ENCODE data around the gene SKIDA1. TPM values are rescaled to one million over a fixed set of nuclear protein-coding genes. Genes with fewer than 3 reads are reported as not detected.

The SKIDA1 gene
- total and polyA plus RNA-seq, 3 experiments from 2014 or later, result 0.20 to 0.35 (median 0.24) TPM

GRCh38 chr10:21528236-21529031 lies 3.0 kb upstream of the SKIDA1 start:
- no peak for DNase-seq
- H3K36me3 Mint-ChIP-seq, result peaks cover 0 to 13% (median 0%) of the 10 kb centered on the region in 3 donors
- Histone ChIP-seq H3K27ac (ENCODE audit: low read depth, low read length) (peak overlapping the region; percentile 70), H3K4me3 (ENCODE audit: low read length) (no peak overlapping the region), H3K36me3 (ENCODE audit: insufficient read depth, low read length) (no peaks in the 10 kb centered on the region), H3K4me1 (ENCODE audit: insufficient read depth, low read length) (peaks cover 22% of the 10 kb centered on the region), H3K27me3 (ENCODE audit: insufficient read depth, low read length, poor library complexity, severe bottlenecking) (no peaks in the 10 kb centered on the region), H3K9me3 (ENCODE audit: low read length) (no peaks in the 10 kb centered on the region)
- no peaks in the 10 kb centered on the region for H3K9me3 Mint-ChIP-seq
- H3K27ac Mint-ChIP-seq, result peak overlapping the region in 3 of 8 donors; percentile 17 to 72 (median 63)
- ChIA-PET CTCF (interaction anchor here (3.1 kb wide), 1 partner anchor 33 kb away, joined by 19 read pairs; no protein-coding TSS in a partner anchor), POLR2A (no interaction called here)
- H3K4me3 Mint-ChIP-seq, result peak overlapping the region in 5 of 7 donors; percentile 18 to 71 (median 50)
- H3K27me3 Mint-ChIP-seq, result peaks cover 1 to 10% of the 10 kb centered on the region in 2 donors
- H3K4me1 Mint-ChIP-seq, result peaks cover 32 to 44% (median 40%) of the 10 kb centered on the region in 3 donors

GRCh38 chr10:21527598-21528235 lies 2.2 kb upstream of the SKIDA1 start:
- POLR2A ChIA-PET, result interaction anchor here (0.5 to 2.2 kb wide), 7 partner anchors 10 to 1073 kb away, joined by 3 to 8 read pairs (median 4); no protein-coding TSS in a partner anchor
- peaks cover 8 to 10% of the 10 kb centered on the region in 2 donors for H3K27me3 Mint-ChIP-seq
- peaks cover 15% of the 10 kb centered on the region for H3K4me1 ChIP-seq (ENCODE audit: insufficient read depth, low read length)
- H3K36me3 Mint-ChIP-seq, result peaks cover 0 to 11% (median 0%) of the 10 kb centered on the region in 3 donors
- peaks cover 25 to 37% (median 33%) of the 10 kb centered on the region in 3 donors for H3K4me1 Mint-ChIP-seq
- DNase-seq, result no peak
- H3K4me3 ChIP-seq (ENCODE audit: low read length), result no peak overlapping the region
- H3K27me3 ChIP-seq (ENCODE audit: insufficient read depth, low read length, poor library complexity, severe bottlenecking), result no peaks in the 10 kb centered on the region
- H3K36me3 ChIP-seq (ENCODE audit: insufficient read depth, low read length), result no peaks in the 10 kb centered on the region
- no peaks in the 10 kb centered on the region for H3K9me3 Mint-ChIP-seq
- no peaks in the 10 kb centered on the region for H3K9me3 ChIP-seq (ENCODE audit: low read length)
- CTCF ChIA-PET, result interaction anchor here (1.8 to 3.1 kb wide), 3 partner anchors 9 to 32 kb away, joined by 4 to 19 read pairs (median 8); no protein-coding TSS in a partner anchor
- H3K27ac Mint-ChIP-seq, result peak overlapping the region in 7 of 8 donors; percentile 24 to 81 (median 71)
- peak overlapping the region; percentile 72 to 92 (median 80) for H3K4me3 Mint-ChIP-seq
- peak overlapping the region; percentile 70 for H3K27ac ChIP-seq (ENCODE audit: low read depth, low read length)

- no peaks in the 10 kb centered on the region for H3K9me3 ChIP-seq (ENCODE audit: low read length)
- peak overlapping the region; percentile 70 for H3K27ac ChIP-seq (ENCODE audit: low read depth, low read length)
- no peaks in the 10 kb centered on the region for H3K9me3 Mint-ChIP-seq
- DNase-seq, result peak; percentile 29 to 63 (median 32)
- peak overlapping the region; percentile 82 to 97 (median 93) for H3K4me3 Mint-ChIP-seq
- ChIA-PET CTCF (interaction anchor here (1.8 to 3.1 kb wide), 3 partner anchors 8 to 31 kb away, joined by 4 to 19 read pairs (median 8); no protein-coding TSS in a partner anchor), POLR2A (interaction anchor here (0.5 to 2.2 kb wide), 12 partner anchors 9 to 1106 kb away, joined by 3 to 8 read pairs (median 4); partner anchors contain the start of gene COMMD3)
- H3K27me3 Mint-ChIP-seq, result peaks cover 13% of the 10 kb centered on the region in 2 donors
- no peaks in the 10 kb centered on the region for H3K27me3 ChIP-seq (ENCODE audit: insufficient read depth, low read length, poor library complexity, severe bottlenecking)
- H3K27ac Mint-ChIP-seq, result peak overlapping the region; percentile 72 to 99 (median 94)
- no peaks in the 10 kb centered on the region for H3K36me3 ChIP-seq (ENCODE audit: insufficient read depth, low read length)
- peaks cover 22 to 35% (median 30%) of the 10 kb centered on the region in 3 donors for H3K4me1 Mint-ChIP-seq
- peak overlapping the region; percentile 83 for H3K4me3 ChIP-seq (ENCODE audit: low read length)
- H3K36me3 Mint-ChIP-seq, result peaks cover 0 to 11% (median 0%) of the 10 kb centered on the region in 3 donors
- H3K4me1 ChIP-seq (ENCODE audit: insufficient read depth, low read length), result peaks cover 13% of the 10 kb centered on the region
Measured at GRCh38 chr10:21526860-21527597, 1.5 kb upstream of the SKIDA1 start.

- H3K4me1 ChIP-seq (ENCODE audit: insufficient read depth, low read length), result peaks cover 13% of the 10 kb centered on the region
- no peaks in the 10 kb centered on the region for H3K9me3 Mint-ChIP-seq
- peak overlapping the region; percentile 83 for H3K4me3 ChIP-seq (ENCODE audit: low read length)
- H3K27me3 ChIP-seq (ENCODE audit: insufficient read depth, low read length, poor library complexity, severe bottlenecking), result no peaks in the 10 kb centered on the region
- no peaks in the 10 kb centered on the region for H3K36me3 ChIP-seq (ENCODE audit: insufficient read depth, low read length)
- DNase-seq, result peak; percentile 50 to 81 (median 54)
- peaks cover 19 to 20% of the 10 kb centered on the region in 2 donors for H3K27me3 Mint-ChIP-seq
- peaks cover 22 to 35% (median 30%) of the 10 kb centered on the region in 3 donors for H3K4me1 Mint-ChIP-seq
- peak overlapping the region; percentile 82 to 97 (median 93) for H3K4me3 Mint-ChIP-seq
- H3K27ac Mint-ChIP-seq, result peak overlapping the region; percentile 72 to 99 (median 94)
- ChIA-PET CTCF (interaction anchor here (1.8 to 3.1 kb wide), 3 partner anchors 8 to 31 kb away, joined by 4 to 19 read pairs (median 8); no protein-coding TSS in a partner anchor), POLR2A (interaction anchor here (0.6 to 2.2 kb wide), 16 partner anchors 7 to 1107 kb away, joined by 3 to 13 read pairs (median 4); partner anchors contain the start of genes COMMD3 and MLLT10)
- peak overlapping the region; percentile 70 for H3K27ac ChIP-seq (ENCODE audit: low read depth, low read length)
- peaks cover 0 to 11% (median 0%) of the 10 kb centered on the region in 3 donors for H3K36me3 Mint-ChIP-seq
- H3K9me3 ChIP-seq (ENCODE audit: low read length), result no peaks in the 10 kb centered on the region
Measured at GRCh38 chr10:21526188-21526859, 842 bp upstream of the SKIDA1 start.

- Mint-ChIP-seq H3K27ac (peak overlapping the region; percentile 72 to 99 (median 94)), H3K36me3 (peaks cover 0 to 11% (median 0%) of the 10 kb centered on the region in 3 donors), H3K4me3 (peak overlapping the region; percentile 82 to 99 (median 90)), H3K9me3 (peaks cover 0 to 6% (median 2%) of the 10 kb centered on the region in 5 donors), H3K27me3 (peaks cover 34 to 36% of the 10 kb centered on the region in 2 donors), H3K4me1 (peaks cover 29 to 46% (median 40%) of the 10 kb centered on the region in 3 donors)
- ChIA-PET POLR2A (interaction anchor here (0.6 to 2.1 kb wide), 6 partner anchors 8 to 1170 kb away, joined by 3 to 13 read pairs (median 4); partner anchors contain the start of gene MLLT10), CTCF (interaction anchor here (0.6 to 3.1 kb wide), 3 partner anchors 13 to 73 kb away, joined by 3 to 19 read pairs (median 8); no protein-coding TSS in a partner anchor)
- Histone ChIP-seq H3K4me1 (ENCODE audit: insufficient read depth, low read length) (peaks cover 17% of the 10 kb centered on the region), H3K27ac (ENCODE audit: low read depth, low read length) (peak overlapping the region; percentile 72), H3K9me3 (ENCODE audit: low read length) (no peaks in the 10 kb centered on the region), H3K27me3 (ENCODE audit: insufficient read depth, low read length, poor library complexity, severe bottlenecking) (peaks cover 11% of the 10 kb centered on the region), H3K36me3 (ENCODE audit: insufficient read depth, low read length) (no peaks in the 10 kb centered on the region), H3K4me3 (ENCODE audit: low read length) (peak overlapping the region; percentile 83)
- no peak for DNase-seq
Measured at GRCh38 chr10:21524526-21525366, 736 bp downstream of the SKIDA1 start.

- Histone ChIP-seq H3K9me3 (ENCODE audit: low read length) (no peaks in the 10 kb centered on the region), H3K27ac (ENCODE audit: low read depth, low read length) (peak overlapping the region; percentile 72), H3K27me3 (ENCODE audit: insufficient read depth, low read length, poor library complexity, severe bottlenecking) (peaks cover 18% of the 10 kb centered on the region), H3K36me3 (ENCODE audit: insufficient read depth, low read length) (no peaks in the 10 kb centered on the region), H3K4me1 (ENCODE audit: insufficient read depth, low read length) (peaks cover 23% of the 10 kb centered on the region), H3K4me3 (ENCODE audit: low read length) (no peak overlapping the region)
- no peak overlapping the region for H3K4me3 Mint-ChIP-seq
- H3K27me3 Mint-ChIP-seq, result peaks cover 40 to 42% of the 10 kb centered on the region in 2 donors
- H3K9me3 Mint-ChIP-seq, result peaks cover 0 to 7% (median 2%) of the 10 kb centered on the region in 5 donors
- H3K4me1 Mint-ChIP-seq, result peaks cover 36 to 53% (median 46%) of the 10 kb centered on the region in 3 donors
- CTCF ChIA-PET, result no interaction called here
- H3K27ac Mint-ChIP-seq, result no peak overlapping the region
- DNase-seq, result no peak
- H3K36me3 Mint-ChIP-seq, result peaks cover 0 to 11% (median 0%) of the 10 kb centered on the region in 3 donors
- POLR2A ChIA-PET, result interaction anchor here (2.1 kb wide), 1 partner anchor 28 kb away, joined by 13 read pairs; no protein-coding TSS in a partner anchor
Measured at GRCh38 chr10:21524131-21524525, 1.4 kb downstream of the SKIDA1 start.
